ENCODE results near the gene AXL.

Gene AXL

GRCh38 chr19:41238244-41238643 lies 19.2 kb downstream of the AXL start:
- no peak for DNase-seq

- DNase-seq, result no peak
Measured at GRCh38 chr19:41239363-41239762, 20.3 kb downstream of the AXL start.

GRCh38 chr19:41239961-41240574 lies 21.0 kb downstream of the AXL start:
- no peak for DNase-seq

- DNase-seq, result no peak
Measured at GRCh38 chr19:41241859-41242258, 22.8 kb downstream of the AXL start.

- DNase-seq, result no peak
Measured at GRCh38 chr19:41244117-41244516, 25.1 kb downstream of the AXL start.

GRCh38 chr19:41245843-41246242 lies 26.8 kb downstream of the AXL start:
- DNase-seq, result no peak

GRCh38 chr19:41248895-41249294 lies 29.9 kb downstream of the AXL start:
- DNase-seq, result no peak

- DNase-seq, result no peak
Measured at GRCh38 chr19:41249707-41250423, 30.8 kb downstream of the AXL start.

- DNase-seq, result no peak
Measured at GRCh38 chr19:41253660-41254059, 34.6 kb downstream of the AXL start.

GRCh38 chr19:41255171-41255570 lies 36.1 kb downstream of the AXL start:
- DNase-seq, result no peak

- DNase-seq, result no peak
Measured at GRCh38 chr19:41261474-41262190, 42.6 kb downstream of the AXL start.

GRCh38 chr19:41263042-41263849 lies 44.2 kb downstream of the AXL start:
- DNase-seq, result peak; percentile 93

- peak; percentile 99 for DNase-seq
Measured at GRCh38 chr19:41263850-41264580, 45.0 kb downstream of the AXL start, which contains the start of gene HNRNPUL1. Gene HNRNPUL1, plus strand, starts transcription at chr19:41264372. Its CDS starts 132 bp downstream, at chr19:41264504.

- peak; percentile 48 for DNase-seq
Measured at GRCh38 chr19:41264581-41265394, 45.8 kb downstream of the AXL start.

GRCh38 chr19:41265395-41266153 lies 46.6 kb downstream of the AXL start:
- DNase-seq, result no peak

GRCh38 chr19:41269055-41269454 lies 50.0 kb downstream of the AXL start:
- DNase-seq, result no peak

GRCh38 chr19:41269571-41269970 lies 50.5 kb downstream of the AXL start:
- no peak for DNase-seq

GRCh38 chr19:41273076-41273475 lies 54.1 kb downstream of the AXL start:
- DNase-seq, result no peak

- no peak for DNase-seq
Measured at GRCh38 chr19:41274802-41275201, 55.8 kb downstream of the AXL start.

- DNase-seq, result no peak
Measured at GRCh38 chr19:41276231-41276630, 57.2 kb downstream of the AXL start.

GRCh38 chr19:41278478-41278877 lies 59.5 kb downstream of the AXL start:
- no peak for DNase-seq
